ENCODE results near the gene HNRNPM. TPM values are rescaled to one million over a fixed set of nuclear protein-coding genes. Genes with fewer than 3 reads are reported as not detected.

Gene HNRNPM
- total RNA-seq, 1 experiment from 2014 or later = 204 TPM

GRCh38 chr19:8499048-8499833 lies 54.5 kb downstream of the HNRNPM start:
- H3K4me1 Mint-ChIP-seq (ENCODE audit: low read depth, unreplicated experiment) = no peaks in the 10 kb centered on the region
- DNase-seq = no peak
- H3K27me3 Mint-ChIP-seq (ENCODE audit: unreplicated experiment) = no peaks in the 10 kb centered on the region
- H3K36me3 Mint-ChIP-seq (ENCODE audit: insufficient read depth, unreplicated experiment) = peaks cover 4% of the 10 kb centered on the region
- TF ChIP-seq CTCF (IDR thresholded peaks at IDR 0.05; ENCODE audit: unreplicated experiment) = no peak
- CTCF ChIA-PET = no interaction called here
- no peak overlapping the region for H3K27ac Mint-ChIP-seq (ENCODE audit: unreplicated experiment)
- no peaks in the 10 kb centered on the region for H3K9me3 Mint-ChIP-seq (ENCODE audit: low read depth, unreplicated experiment)
- intact Hi-C loops (cut with micrococcal nuclease; ENCODE audit: unreplicated experiment) = no loop called here
- H3K4me3 Mint-ChIP-seq (ENCODE audit: low read depth, unreplicated experiment) = no peak overlapping the region
- BruUV-seq (replicated peaks) = no TSS peak

GRCh38 chr19:8500158-8500557 lies 55.4 kb downstream of the HNRNPM start:
- Mint-ChIP-seq H3K27me3 (ENCODE audit: unreplicated experiment) (no peaks in the 10 kb centered on the region), H3K36me3 (ENCODE audit: insufficient read depth, unreplicated experiment) (peaks cover 4% of the 10 kb centered on the region), H3K4me1 (ENCODE audit: low read depth, unreplicated experiment) (no peaks in the 10 kb centered on the region), H3K27ac (ENCODE audit: unreplicated experiment) (no peak overlapping the region), H3K9me3 (ENCODE audit: low read depth, unreplicated experiment) (no peaks in the 10 kb centered on the region), H3K4me3 (ENCODE audit: low read depth, unreplicated experiment) (no peak overlapping the region)
- TF ChIP-seq CTCF (IDR thresholded peaks at IDR 0.05; ENCODE audit: unreplicated experiment) = no peak
- no TSS peak for BruUV-seq (replicated peaks)
- CTCF ChIA-PET = no interaction called here
- intact Hi-C loops (cut with micrococcal nuclease; ENCODE audit: unreplicated experiment) = no loop called here
- DNase-seq = no peak

GRCh38 chr19:8501516-8501915 lies 56.7 kb downstream of the HNRNPM start:
- Mint-ChIP-seq H3K27me3 (ENCODE audit: unreplicated experiment) (no peaks in the 10 kb centered on the region), H3K27ac (ENCODE audit: unreplicated experiment) (no peak overlapping the region), H3K36me3 (ENCODE audit: insufficient read depth, unreplicated experiment) (peaks cover 15% of the 10 kb centered on the region), H3K4me3 (ENCODE audit: low read depth, unreplicated experiment) (no peak overlapping the region), H3K4me1 (ENCODE audit: low read depth, unreplicated experiment) (no peaks in the 10 kb centered on the region), H3K9me3 (ENCODE audit: low read depth, unreplicated experiment) (no peaks in the 10 kb centered on the region)
- intact Hi-C loops (cut with micrococcal nuclease; ENCODE audit: unreplicated experiment) = no loop called here
- DNase-seq = no peak
- TF ChIP-seq CTCF (IDR thresholded peaks at IDR 0.05; ENCODE audit: unreplicated experiment) = no peak
- BruUV-seq (replicated peaks) = no TSS peak
- CTCF ChIA-PET = no interaction called here

- H3K27me3 Mint-ChIP-seq (ENCODE audit: unreplicated experiment) = no peaks in the 10 kb centered on the region
- BruUV-seq (replicated peaks) = no TSS peak
- H3K27ac Mint-ChIP-seq (ENCODE audit: unreplicated experiment) = no peak overlapping the region
- no peaks in the 10 kb centered on the region for H3K4me1 Mint-ChIP-seq (ENCODE audit: low read depth, unreplicated experiment)
- no peak for TF ChIP-seq CTCF (IDR thresholded peaks at IDR 0.05; ENCODE audit: unreplicated experiment)
- H3K9me3 Mint-ChIP-seq (ENCODE audit: low read depth, unreplicated experiment) = no peaks in the 10 kb centered on the region
- DNase-seq = no peak
- H3K4me3 Mint-ChIP-seq (ENCODE audit: low read depth, unreplicated experiment) = no peak overlapping the region
- CTCF ChIA-PET = no interaction called here
- intact Hi-C loops (cut with micrococcal nuclease; ENCODE audit: unreplicated experiment) = no loop called here
- H3K36me3 Mint-ChIP-seq (ENCODE audit: insufficient read depth, unreplicated experiment) = peaks cover 17% of the 10 kb centered on the region
These were observed 57.2 kb downstream of the HNRNPM start for GRCh38 chr19:8501981-8502380.
